IPS-18a (cell line): Measurements from ENCODE around the gene MICAL2.

ENCODE experiments used
- H3K27ac ChIP-seq: one replicate; pipeline ENCODE4 v1.5.1; 2013; ENCODE audit warnings: low read length
- H3K27me3 ChIP-seq: one replicate; pipeline ENCODE4 v1.6.1; 2013; ENCODE audit warnings: mild to moderate bottlenecking, low read length; ENCODE audit not compliant: control insufficient read depth, insufficient read depth
- H3K36me3 ChIP-seq: one replicate; pipeline ENCODE4 v1.6.1; 2013; ENCODE audit warnings: low read depth, low read length; ENCODE audit not compliant: control insufficient read depth
- H3K4me1 ChIP-seq: one replicate; pipeline ENCODE4 v1.6.1; 2013; ENCODE audit warnings: low read depth, low read length; ENCODE audit not compliant: control insufficient read depth
- H3K4me3 ChIP-seq: one replicate; pipeline ENCODE4 v1.5.1; 2013; ENCODE audit warnings: low read length
- H3K9ac ChIP-seq: one replicate; pipeline ENCODE4 v1.6.1; 2013; ENCODE audit warnings: mild to moderate bottlenecking, low read length, moderate library complexity
- H3K9me3 ChIP-seq: one replicate; pipeline ENCODE4 v1.6.1; 2013; ENCODE audit warnings: low read depth, low read length; ENCODE audit not compliant: control insufficient read depth

The MICAL2 gene

GRCh38 chr11:12114193-12115033 is 4.0 kb downstream of the MICAL2 start:
- H3K4me1 ChIP-seq = peaks cover 3% of the 10 kb centered on the region

GRCh38 chr11:12116425-12117032 is 6.1 kb downstream of the MICAL2 start:
- Histone ChIP-seq H3K4me3 (no peak overlapping the region), H3K27ac (no peak overlapping the region), H3K4me1 (no peaks in the 10 kb centered on the region), H3K9me3 (no peaks in the 10 kb centered on the region), H3K27me3 (peaks cover 14% of the 10 kb centered on the region), H3K9ac (no peak overlapping the region), H3K36me3 (no peaks in the 10 kb centered on the region)

More at GRCh38 chr11:12114193-12115033, 4.0 kb downstream of the MICAL2 start:
- Histone ChIP-seq H3K4me3 (no peak overlapping the region), H3K36me3 (no peaks in the 10 kb centered on the region), H3K9ac (no peak overlapping the region), H3K27me3 (peaks cover 30% of the 10 kb centered on the region), H3K27ac (no peak overlapping the region), H3K9me3 (no peaks in the 10 kb centered on the region)

GRCh38 chr11:12117200-12117599 is 6.8 kb downstream of the MICAL2 start:
- Histone ChIP-seq H3K9ac (no peak overlapping the region), H3K27ac (no peak overlapping the region), H3K27me3 (peaks cover 8% of the 10 kb centered on the region)

GRCh38 chr11:12117611-12118010 is 7.2 kb downstream of the MICAL2 start:
- H3K4me1 ChIP-seq = no peaks in the 10 kb centered on the region

More at GRCh38 chr11:12117200-12117599, 6.8 kb downstream of the MICAL2 start:
- Histone ChIP-seq H3K36me3 (no peaks in the 10 kb centered on the region), H3K4me3 (no peak overlapping the region), H3K9me3 (no peaks in the 10 kb centered on the region), H3K4me1 (no peaks in the 10 kb centered on the region)

GRCh38 chr11:12118949-12119348 is 8.6 kb downstream of the MICAL2 start:
- Histone ChIP-seq H3K36me3 (no peaks in the 10 kb centered on the region), H3K27ac (no peak overlapping the region), H3K9ac (no peak overlapping the region), H3K4me1 (no peaks in the 10 kb centered on the region), H3K9me3 (no peaks in the 10 kb centered on the region), H3K4me3 (no peak overlapping the region), H3K27me3 (no peaks in the 10 kb centered on the region)

More at GRCh38 chr11:12117611-12118010, 7.2 kb downstream of the MICAL2 start:
- Histone ChIP-seq H3K9ac (no peak overlapping the region), H3K9me3 (no peaks in the 10 kb centered on the region), H3K36me3 (no peaks in the 10 kb centered on the region), H3K4me3 (no peak overlapping the region), H3K27ac (no peak overlapping the region), H3K27me3 (peaks cover 4% of the 10 kb centered on the region)

GRCh38 chr11:12119502-12119901 is 9.1 kb downstream of the MICAL2 start:
- Histone ChIP-seq H3K4me1 (no peaks in the 10 kb centered on the region), H3K36me3 (no peaks in the 10 kb centered on the region), H3K4me3 (no peak overlapping the region), H3K27ac (no peak overlapping the region), H3K9ac (no peak overlapping the region), H3K27me3 (no peaks in the 10 kb centered on the region), H3K9me3 (no peaks in the 10 kb centered on the region)

GRCh38 chr11:12120031-12121008 is 9.9 kb downstream of the MICAL2 start:
- Histone ChIP-seq H3K36me3 (no peaks in the 10 kb centered on the region), H3K4me3 (no peak overlapping the region), H3K4me1 (no peaks in the 10 kb centered on the region), H3K9me3 (no peaks in the 10 kb centered on the region), H3K27me3 (no peaks in the 10 kb centered on the region), H3K27ac (no peak overlapping the region), H3K9ac (no peak overlapping the region)

GRCh38 chr11:12121011-12121410 is 10.6 kb downstream of the MICAL2 start:
- Histone ChIP-seq H3K9me3 (no peaks in the 10 kb centered on the region), H3K4me3 (no peak overlapping the region), H3K36me3 (no peaks in the 10 kb centered on the region), H3K27me3 (no peaks in the 10 kb centered on the region), H3K4me1 (no peaks in the 10 kb centered on the region), H3K9ac (no peak overlapping the region), H3K27ac (no peak overlapping the region)

GRCh38 chr11:12121517-12121916 is 11.1 kb downstream of the MICAL2 start:
- H3K4me1 ChIP-seq = no peaks in the 10 kb centered on the region
- H3K9ac ChIP-seq = no peak overlapping the region
- no peaks in the 10 kb centered on the region for H3K9me3 ChIP-seq
- no peak overlapping the region for H3K27ac ChIP-seq
- no peak overlapping the region for H3K4me3 ChIP-seq
- no peaks in the 10 kb centered on the region for H3K27me3 ChIP-seq
- no peaks in the 10 kb centered on the region for H3K36me3 ChIP-seq

GRCh38 chr11:12122083-12122482 is 11.7 kb downstream of the MICAL2 start:
- Histone ChIP-seq H3K4me1 (no peaks in the 10 kb centered on the region), H3K27me3 (no peaks in the 10 kb centered on the region), H3K9me3 (no peaks in the 10 kb centered on the region), H3K36me3 (no peaks in the 10 kb centered on the region), H3K9ac (no peak overlapping the region), H3K27ac (no peak overlapping the region), H3K4me3 (no peak overlapping the region)

GRCh38 chr11:12123273-12123672 is 12.9 kb downstream of the MICAL2 start:
- no peak overlapping the region for H3K9ac ChIP-seq
- H3K27me3 ChIP-seq = no peaks in the 10 kb centered on the region
- H3K36me3 ChIP-seq = no peaks in the 10 kb centered on the region
- no peak overlapping the region for H3K4me3 ChIP-seq
- no peaks in the 10 kb centered on the region for H3K9me3 ChIP-seq
- no peak overlapping the region for H3K27ac ChIP-seq
- H3K4me1 ChIP-seq = no peaks in the 10 kb centered on the region
